Kasumi-1 (cell line): ENCODE data around the gene ARPC4.
"Not testable (repeated sequence)": the region's sequence is repeated elsewhere in the genome, so short reads cannot be mapped to it uniquely, and the experiment has no call there.

Experiments used
- DNase-seq, 2 experiments: peaks; one replicate each; lab custom pipeline; 2025; lab: John Stamatoyannopoulos, UW

Gene ARPC4

DNA sequence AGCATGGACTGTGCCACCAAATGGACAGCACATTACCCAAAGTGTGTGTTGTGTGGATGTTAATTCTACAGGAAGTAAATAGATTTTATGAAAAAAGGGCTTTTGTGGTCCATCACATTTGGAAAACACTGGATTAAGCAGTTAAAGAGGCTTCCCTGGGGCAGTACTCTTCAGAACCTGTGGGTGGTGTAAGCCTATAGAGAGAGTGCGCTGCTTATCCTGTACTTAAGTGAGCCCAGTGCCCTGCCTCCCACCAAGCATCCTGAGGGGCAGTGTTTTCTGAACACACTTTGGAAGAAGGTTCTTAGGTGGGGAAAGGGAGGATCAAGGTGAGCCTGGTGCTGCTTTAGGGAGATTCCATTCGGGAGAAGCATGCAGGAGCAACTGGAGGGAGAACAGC, 28.1 kb downstream of the ARPC4 start:
- DNase-seq: peak; percentile 54 to 77

DNA sequence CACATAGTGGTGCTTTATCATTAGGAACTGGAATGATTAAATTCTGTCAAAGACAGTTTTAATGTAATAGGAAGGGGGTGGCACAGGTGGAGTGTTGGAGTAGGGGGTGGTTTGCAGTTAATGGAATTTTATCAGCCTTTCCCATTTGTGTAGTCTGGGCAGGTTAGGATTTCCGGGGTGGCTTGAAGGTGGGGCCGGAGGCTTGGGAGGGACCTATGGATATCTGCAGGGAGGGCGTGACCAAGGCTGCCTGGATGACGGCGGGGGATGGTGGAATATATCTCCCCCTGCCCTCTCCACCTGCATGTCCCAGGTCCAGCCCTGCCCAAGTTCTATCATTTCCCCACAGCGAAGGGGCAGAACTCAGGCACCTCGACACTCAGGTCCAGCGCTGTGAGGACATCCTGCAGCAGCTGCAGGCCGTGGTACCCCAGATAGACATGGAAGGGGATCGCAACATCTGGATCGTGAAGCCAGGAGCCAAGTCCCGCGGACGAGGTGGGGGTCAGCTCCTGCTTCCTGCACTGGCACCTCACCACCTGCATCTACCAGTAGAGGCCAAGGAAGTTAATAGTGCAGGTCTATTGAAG, 32.7 kb downstream of the ARPC4 start:
- no peak for DNase-seq

DNA sequence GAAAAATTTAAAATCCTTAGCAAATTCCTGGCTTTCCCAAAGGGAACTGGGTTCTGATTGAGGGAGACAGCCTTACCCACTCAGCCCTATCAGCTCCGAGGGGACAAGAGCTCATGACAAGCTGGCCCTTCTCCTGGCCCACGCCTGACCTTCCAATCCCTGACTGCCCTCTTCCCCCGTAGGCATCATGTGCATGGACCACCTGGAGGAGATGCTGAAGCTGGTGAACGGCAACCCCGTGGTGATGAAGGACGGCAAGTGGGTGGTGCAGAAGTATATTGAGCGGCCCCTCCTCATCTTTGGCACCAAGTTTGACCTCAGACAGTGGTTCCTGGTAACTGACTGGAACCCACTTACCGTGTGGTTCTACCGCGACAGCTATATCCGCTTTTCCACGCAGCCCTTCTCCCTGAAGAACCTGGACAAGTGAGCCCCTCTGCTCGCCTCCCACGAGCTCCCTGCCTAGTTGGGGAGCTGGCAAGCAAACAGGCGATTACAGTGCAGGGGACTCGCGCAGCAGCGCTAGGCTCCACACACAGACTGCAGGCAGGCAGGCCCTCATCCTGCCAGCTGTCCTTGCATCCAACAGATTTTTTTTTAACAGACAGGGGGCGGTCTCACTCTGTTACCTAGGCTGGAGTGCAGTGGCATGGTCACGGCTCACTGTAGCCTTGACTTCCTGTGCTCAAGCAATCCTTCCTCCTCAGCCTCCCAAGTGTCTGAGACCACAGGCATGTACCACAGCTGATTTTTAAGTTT, 34.1 kb downstream of the ARPC4 start:
- DNase-seq: peak; percentile 57 to 68

DNA sequence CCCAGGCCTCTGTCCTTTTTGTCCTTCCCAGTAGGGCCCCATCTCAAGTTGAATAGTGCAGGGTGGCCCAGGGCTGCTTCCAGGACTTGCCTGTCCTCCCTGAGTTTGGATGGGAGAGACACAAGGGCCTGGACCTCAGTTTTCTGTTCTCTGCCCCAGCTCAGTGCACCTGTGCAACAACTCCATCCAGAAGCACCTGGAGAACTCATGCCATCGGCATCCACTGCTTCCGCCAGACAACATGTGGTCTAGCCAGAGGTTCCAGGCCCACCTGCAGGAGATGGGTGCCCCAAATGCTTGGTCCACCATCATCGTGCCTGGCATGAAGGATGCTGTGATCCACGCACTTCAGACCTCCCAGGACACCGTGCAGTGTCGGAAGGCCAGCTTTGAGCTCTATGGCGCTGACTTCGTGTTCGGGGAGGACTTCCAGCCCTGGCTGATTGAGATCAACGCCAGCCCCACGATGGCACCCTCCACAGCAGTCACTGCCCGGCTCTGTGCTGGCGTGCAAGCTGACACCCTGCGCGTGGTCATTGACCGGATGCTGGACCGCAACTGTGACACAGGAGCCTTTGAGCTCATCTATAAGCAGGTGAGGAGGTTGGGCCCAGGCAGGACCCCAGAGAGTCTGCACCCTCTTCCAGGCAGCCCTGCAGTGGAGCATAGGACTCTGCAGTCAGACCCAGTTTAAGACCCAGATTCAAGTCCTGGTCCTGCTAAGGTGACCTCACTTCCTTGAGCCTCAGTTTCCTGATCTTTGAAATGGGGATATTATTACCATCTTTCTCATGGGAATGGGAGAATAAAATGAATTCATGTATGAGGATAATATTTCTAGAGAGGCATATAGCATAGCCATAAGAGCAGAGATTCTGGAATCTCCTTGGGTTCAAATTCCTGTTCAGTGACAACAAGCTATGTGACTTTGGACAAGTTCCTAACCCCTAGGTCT, 36.2 kb downstream of the ARPC4 start:
- no peak for DNase-seq

DNA sequence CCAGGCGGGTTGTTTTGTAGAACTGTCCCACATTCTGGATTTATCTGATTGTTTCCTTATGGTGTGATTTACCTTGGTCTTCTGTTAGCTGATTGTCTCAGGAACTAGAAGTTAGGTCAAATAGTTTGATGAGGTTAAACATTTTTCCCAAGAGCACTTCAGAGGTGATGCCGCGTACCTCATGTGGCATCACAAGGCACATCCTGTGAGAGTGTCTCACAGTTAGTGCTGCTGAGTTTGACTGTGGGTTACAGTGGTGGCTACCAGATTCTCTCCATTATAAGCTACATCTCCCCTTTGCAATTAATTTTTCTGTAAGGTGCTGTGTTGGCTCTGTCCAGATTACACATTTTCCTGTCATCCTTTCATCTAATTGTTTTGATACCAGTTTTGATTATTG, 38.4 kb downstream of the ARPC4 start:
- DNase-seq: no peak

DNA sequence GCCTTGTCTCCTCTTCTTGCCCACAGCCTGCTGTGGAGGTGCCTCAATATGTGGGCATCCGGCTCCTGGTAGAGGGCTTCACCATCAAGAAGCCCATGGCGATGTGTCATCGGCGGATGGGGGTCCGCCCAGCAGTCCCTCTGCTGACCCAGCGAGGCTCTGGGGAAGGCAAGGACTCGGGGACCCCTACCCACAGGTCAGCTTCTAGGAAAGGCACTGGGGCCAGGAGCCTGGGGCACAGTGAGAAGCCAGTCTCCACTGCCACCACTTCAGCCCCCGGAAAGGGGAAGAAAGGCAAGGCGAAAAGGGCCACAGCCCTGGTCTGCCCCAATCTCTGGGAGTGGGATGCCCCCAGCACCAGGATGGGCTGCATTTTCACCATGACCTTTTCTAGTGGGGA, 40.2 kb downstream of the ARPC4 start:
- DNase-seq: no peak

DNA sequence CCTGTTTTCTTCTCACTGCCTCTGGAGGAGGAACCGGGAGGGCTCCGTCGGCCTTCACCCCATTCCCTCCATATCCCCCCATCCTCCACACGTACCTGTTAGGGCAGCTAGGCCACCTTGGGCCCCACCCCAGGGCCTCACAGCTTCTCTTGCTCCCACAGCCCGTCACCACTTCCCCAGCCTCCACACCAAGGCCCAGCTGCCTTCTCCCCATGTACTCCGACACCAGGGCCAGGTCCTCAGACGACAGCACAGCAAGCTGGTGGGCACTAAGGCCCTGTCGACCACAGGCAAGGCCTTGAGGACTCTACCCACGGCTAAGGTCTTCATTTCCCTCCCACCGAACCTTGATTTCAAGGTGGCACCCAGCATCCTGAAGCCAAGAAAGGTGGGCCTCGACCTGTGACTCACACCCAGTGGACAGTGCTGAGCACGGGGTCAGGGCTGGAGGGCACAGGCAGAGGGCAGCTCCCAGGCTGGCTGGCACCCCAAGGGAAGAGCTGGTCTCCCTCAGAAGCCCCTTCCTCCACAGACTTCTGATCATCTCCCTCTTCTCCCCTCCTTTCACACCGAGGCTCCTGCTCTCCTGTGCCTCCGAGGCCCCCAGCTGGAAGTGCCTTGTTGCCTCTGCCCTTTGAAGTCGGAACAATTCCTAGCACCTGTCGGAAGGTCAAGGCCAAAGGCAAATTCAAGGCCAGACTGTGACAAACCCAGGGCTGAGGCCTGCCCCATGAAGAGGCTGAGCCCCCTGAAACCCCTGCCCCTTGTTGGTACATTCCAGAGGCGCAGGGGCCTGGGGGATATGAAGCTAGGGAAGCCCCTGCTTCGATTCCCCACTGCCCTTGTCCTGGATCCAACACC, 41.9 kb downstream of the ARPC4 start:
- no peak for DNase-seq

DNA sequence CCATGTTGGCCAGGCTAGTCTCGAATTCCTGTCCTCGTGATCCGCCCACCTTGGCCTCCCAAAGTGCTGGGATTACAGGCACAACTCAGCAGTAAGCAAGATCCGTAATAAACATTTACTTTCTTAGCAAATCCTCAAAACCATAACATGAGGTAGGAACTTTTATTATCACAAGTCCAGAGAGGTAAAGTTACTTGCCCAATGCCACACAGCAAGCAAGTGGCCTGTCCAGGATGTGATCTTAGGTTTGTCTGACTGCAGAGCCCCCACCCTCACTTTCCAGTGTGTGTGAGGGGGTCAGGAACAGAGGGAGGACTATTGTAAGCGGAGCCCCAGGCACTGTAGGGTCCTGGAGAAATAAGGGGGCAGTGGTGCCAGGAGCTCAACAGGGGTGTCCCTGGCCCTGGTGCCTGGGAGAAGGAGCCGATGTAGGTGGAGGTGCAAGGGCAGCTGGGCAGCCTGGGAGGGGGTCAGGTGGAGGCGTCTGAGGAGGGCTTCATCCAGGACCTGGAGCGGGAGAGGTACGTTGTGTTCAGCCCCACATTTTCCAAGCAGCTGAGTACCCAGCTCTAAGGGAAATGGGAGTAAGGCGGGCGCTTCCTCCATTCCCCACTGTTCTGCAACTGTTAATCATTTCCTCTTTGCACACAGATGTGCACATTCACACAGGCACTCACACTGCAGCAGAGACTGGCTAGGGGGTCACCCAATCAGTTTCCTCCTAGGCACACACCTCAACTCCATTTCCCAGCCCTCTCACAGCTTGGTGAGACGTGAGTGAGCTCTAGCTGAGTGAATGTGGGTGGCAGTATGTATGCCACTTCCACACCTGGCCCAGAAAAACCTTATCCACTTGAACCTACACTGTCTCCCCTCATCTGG, 45.1 kb downstream of the ARPC4 start:
- peak; percentile 89 to 96 for DNase-seq

DNA sequence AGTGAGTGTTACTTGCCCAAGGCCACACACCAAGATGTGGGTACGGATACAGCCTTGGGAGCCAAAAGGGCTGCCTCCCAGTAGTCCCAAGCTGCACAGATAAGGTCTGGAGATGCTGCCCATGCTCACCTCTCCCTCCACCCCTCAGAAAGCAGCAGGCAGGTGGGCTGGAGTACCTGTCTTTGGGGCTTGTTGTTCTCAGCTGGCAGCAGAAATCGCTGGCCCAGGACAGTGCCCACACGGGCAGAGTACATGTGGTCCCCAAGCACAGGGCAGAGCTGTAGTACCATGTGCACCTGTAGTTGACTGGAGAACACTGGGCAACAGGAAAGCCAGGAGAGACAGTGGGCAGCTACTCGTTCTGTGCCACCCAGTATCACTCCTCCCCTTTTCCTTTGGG, 46.0 kb downstream of the ARPC4 start:
- no peak for DNase-seq

DNA sequence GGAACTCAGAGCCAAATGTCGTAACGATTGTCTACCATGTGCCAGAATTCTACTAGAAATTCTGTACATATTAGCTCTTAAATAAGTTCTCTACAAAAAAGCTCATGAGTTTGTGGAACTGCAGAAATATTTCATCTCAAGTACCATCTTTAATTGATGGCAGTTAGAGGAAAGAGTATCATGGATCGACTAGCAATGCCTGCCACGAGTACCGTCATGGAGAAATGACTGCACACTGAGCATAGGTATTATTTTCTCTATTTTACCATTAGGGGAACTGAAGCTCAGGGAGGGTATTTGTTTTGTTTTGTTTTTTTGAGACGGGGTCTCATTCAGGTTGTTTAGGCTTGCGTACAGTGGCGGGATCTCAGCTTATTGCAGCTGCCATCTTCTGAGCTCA, 48.1 kb downstream of the ARPC4 start:
- DNase-seq: no peak

DNA sequence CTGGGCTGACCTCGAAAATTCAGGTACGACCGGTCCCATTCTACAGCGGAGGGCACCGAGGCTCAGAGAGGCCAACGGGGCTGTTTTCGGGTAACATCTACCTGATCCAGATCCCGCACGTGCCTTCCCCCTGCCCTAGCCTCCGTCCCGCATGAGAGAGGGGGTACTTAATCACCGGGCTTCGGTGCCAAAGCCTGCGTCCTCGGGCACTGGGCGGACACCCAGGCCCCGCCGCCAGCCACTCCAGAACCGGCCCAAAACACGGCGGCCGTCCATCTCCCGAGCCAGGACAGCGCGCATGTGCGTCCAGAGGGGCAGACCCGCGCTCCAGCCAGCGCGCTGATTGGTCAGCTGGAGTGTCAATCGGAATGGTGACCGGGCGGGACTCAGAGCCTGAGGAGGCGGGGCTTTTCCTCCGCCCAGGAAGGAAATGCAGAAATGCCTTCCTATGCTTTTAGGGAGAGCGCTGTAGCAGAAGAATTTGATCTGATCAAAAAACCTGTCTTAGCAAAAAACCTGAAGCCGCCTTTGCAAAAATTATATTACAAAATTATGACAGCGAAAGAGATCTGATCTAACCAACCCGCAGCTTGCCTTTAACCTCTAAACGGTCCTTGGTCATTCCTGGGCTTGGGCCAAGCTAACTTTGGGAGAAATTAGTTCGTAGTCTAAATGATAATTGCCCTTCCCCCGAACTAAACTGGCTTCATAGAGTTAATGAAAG, 51.0 kb downstream of the ARPC4 start, which contains the start of gene RPUSD3:
Gene RPUSD3 (minus strand): TSS at position 294 of the 724 bp plus-strand sequence. CDS start 18 bp downstream, at position 276.
- peak; percentile 88 to 93 for DNase-seq

DNA sequence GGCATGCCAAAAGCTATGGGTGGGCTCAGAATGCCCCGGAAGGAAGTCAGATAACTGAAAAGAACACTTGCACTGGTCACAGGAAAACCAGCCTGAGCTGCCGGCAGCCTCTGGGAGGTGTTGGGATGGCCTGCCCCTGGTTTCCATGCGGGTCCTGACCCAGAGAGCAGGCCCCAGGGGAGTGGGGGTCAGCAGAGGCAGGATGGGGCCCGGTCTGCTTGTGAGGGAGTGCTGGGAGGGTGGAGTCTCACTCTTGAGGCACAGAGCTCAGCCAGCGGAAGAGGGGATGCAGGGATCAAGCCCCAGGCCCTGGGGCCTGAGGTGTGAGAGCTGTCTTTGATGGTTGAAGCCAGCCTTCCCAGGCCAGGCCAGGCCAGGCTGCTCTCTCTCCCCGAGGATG, 53.3 kb downstream of the ARPC4 start:
- DNase-seq: peak; percentile 56 to 76

DNA sequence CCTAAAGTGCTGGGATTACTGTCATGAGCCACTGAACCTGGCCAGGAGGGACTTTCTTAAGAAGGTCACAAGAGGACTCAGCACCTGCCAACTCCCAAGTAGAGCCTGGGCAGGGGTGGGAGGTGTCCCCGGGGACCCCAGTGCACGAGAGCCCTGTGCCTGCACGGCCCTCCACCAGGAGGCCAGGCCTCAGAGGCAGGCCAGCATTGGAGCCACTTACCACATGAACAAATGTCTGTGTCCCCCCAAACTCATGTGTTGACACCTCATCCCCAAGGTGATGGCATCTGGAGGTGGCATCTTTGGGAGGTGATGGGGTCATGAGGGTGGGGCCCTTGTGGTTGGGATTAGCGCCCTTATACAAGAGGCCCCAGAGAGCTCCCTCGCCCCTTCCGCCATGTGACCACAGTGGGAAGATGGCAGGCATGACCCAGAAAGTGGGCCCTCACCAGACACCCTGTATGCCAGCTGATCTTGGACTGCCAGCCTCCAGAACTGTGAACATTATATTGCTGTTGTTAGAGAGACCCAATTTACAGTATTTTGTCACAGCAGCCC, 54.1 kb downstream of the ARPC4 start:
- DNase-seq: no peak

DNA sequence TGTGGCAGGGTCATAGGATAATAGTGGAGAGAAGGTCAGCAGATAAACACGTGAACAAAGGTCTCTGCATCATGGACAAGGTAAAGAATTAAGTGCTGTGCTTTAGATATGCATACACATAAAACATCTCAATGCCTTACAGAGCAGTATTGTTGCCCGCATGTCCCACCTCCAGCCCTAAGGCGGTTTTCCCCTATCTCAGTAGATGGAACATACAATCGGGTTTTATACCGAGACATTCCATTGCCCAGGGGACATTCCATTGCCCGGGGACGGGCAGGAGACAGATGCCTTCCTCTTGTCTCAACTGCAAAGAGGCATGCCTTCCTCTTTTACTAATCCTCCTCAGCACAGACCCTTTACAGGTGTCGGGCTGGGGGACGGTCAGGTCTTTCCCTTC, 55.0 kb downstream of the ARPC4 start:
- DNase-seq: not testable (repeated sequence)

DNA sequence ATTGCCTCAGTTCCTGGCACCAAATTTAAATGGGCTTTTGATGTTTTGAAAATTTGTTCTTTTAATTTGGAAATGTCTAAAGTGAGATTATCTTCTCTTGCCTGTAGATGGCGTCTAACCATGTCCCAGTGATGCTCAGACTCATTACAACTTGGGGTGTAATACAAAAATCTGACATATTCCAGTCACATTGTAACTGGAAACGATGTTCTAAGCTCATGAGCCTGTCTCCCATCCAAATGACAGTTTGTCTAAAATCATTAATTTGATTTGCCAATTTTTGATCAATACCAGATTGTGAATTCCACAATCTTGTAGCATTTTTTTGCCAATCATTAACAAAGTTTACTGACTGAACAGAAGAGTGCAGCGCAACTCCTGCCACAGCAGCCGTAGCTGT, 56.0 kb downstream of the ARPC4 start:
- peak; percentile 51 to 54 for DNase-seq

DNA sequence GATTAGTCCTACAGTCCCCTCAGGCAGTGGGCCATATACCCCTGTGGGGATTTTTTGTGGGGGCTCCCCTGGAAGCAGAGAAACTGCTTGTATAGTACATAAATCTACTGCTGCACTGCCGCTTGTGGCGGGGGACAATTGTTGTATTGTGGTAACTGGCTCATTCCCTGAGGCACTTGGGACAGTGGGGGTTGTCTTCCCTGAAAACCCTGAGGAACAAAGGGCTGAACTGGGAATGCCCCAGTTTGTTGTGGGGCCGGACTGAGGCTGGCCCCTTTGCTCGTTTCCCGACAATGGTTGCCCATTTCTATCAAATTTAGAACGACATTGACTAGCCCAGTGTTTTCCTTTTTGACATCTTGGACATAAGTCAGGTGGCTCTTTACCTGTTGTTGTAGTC, 58.5 kb downstream of the ARPC4 start:
- DNase-seq: not testable (repeated sequence)

DNA sequence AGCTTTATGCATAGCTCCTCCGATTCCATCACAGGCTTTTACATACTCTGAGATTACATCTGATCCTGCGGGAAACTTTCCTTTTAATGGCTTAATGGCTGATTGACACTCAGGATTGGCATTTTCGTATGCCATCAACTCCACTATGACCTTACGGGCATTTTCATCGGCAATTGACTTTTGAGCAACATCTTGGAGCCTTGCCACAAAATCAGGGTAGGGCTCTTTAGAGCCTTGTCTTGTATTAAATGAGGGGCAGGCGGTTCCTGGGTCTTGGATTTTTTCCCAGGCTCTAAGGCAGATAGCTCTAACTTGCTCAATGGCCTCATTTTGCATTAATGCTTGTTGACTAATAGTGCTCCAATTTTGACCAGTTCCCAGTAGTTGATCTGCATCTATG, 59.0 kb downstream of the ARPC4 start:
- DNase-seq: not testable (repeated sequence)

DNA sequence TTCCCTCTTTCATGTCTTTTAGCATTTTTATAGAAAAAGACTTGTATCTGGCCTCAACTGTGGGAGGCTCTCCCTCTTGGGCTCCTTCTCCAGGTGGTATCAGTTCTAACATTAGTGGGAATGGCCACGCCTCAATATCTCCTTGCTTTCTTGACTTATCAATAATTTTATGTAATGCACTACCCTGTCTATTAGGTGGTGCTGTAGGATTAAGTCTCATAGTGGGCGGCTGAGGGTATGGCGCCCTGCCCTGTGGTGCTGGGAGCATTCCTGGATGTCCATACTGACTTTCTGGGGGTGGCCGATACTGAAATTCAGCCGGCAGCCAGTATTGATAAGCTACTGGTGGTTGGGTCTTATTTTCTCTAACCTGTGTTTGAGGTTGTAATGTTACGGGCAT, 59.6 kb downstream of the ARPC4 start:
- DNase-seq: no peak

DNA sequence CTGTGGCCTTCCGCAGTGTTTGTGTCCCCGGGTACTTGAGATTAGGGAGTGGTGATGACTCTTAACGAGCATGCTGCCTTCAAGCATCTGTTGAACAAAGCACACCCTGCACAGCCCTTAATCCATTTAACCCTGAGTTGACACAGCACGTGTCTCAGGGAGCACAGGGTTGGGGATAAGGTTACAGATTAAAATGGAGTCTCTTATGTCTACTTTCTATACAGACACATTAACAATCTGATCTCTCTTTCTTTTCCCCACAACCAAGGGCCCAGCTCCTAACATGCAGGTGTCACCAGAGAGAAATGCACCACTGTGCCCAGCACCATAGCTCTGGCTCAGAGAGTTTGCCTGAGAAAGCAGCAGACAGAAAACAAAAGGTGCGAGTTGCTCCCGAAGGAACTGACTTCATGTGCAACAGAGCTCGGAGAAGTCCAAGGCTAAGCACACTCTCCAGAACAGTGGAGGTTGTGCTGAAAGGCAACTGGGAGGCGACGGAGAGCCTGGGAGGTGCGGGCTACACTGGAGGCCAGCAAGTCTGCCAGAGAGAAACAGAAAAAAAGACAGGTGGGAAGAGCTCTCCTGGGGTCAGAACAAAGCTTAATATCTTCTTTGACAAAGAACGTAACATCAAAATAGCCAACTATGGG, 61.5 kb downstream of the ARPC4 start:
- DNase-seq: not testable (repeated sequence)
